GM12892 (cell line): ENCODE results near the gene NBPF1.
"Not testable (repeated sequence)": the region's sequence is repeated elsewhere in the genome, so short reads cannot be mapped to it uniquely, and the experiment has no call there.

Experiments used
- POLR2A ChIP-seq: IDR thresholded peaks from 2 replicates; pipeline ENCODE4 v1.6.1; 2011; ENCODE audit warnings: low read depth, low read length, control low read depth
- POLR2AphosphoS5 ChIP-seq: IDR thresholded peaks from 2 replicates; pipeline ENCODE4 v1.6.1; 2011; ENCODE audit warnings: low read depth, low read length, control low read depth

GRCh38 chr1:16646716-16647115 is 33.4 kb upstream of the NBPF1 start:
- TF ChIP-seq POLR2A, POLR2AphosphoS5: not testable (repeated sequence)
